ENCODE measurements around the gene SSR2.

The SSR2 gene

DNA sequence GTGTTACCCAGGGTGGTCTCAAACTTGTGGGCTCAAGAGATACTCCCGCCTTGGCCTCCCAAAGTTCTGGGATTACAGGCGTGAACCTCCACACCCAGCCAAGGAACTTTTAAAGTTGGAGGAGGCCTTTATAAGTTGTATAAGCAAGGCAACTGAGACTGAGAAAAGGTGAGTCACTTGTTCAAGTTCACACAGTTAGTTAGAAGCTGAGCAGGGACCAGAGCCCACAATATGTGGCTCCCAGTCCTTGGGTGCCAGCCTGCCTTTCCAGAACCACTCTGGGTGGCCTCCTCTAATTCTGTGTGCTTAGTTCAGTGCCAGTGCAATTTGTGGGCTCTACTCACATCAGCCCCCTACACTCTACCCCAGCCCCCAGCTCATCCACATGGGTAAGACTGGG, 43.9 kb upstream of the SSR2 start:
- Histone ChIP-seq H3K79me2 (ENCODE audit: insufficient read depth, low read length) (no peaks in the 10 kb centered on the region), H4K20me1 (ENCODE audit: insufficient read depth, low read length, poor library complexity, severe bottlenecking) (no peaks in the 10 kb centered on the region), H3K36me3 (ENCODE audit: insufficient read depth, low read length) (no peaks in the 10 kb centered on the region), H3K9ac (ENCODE audit: low read depth, low read length, poor library complexity, severe bottlenecking) (no peak overlapping the region), H3K4me3 (ENCODE audit: low read length, poor library complexity, severe bottlenecking) (no peak overlapping the region), H3K9me3 (ENCODE audit: insufficient read depth, low read depth, low read length) (no peaks in the 10 kb centered on the region), H3K9me2 (replicated peaks; ENCODE audit: low read depth, low read length) (no peaks in the 10 kb centered on the region), H3F3A (ENCODE audit: low read depth) (no peaks in the 10 kb centered on the region), H3K4me1 (ENCODE audit: insufficient read depth, low read length, poor library complexity, severe bottlenecking) (no peaks in the 10 kb centered on the region), H2AFZ (ENCODE audit: low read length) (no peak overlapping the region), H3K4me2 (ENCODE audit: low read depth, low read length, poor library complexity, severe bottlenecking) (no peak overlapping the region), H3K27me3 (ENCODE audit: insufficient read depth, low read length, poor library complexity, severe bottlenecking) (no peaks in the 10 kb centered on the region)
- TF ChIP-seq EZH2phosphoT487 (IDR thresholded peaks at IDR 0.05; ENCODE audit: borderline replicate concordance) (no peak), CTCF (conservative IDR thresholded peaks at IDR 0.05; ENCODE audit: low read length) (no peak)

DNA sequence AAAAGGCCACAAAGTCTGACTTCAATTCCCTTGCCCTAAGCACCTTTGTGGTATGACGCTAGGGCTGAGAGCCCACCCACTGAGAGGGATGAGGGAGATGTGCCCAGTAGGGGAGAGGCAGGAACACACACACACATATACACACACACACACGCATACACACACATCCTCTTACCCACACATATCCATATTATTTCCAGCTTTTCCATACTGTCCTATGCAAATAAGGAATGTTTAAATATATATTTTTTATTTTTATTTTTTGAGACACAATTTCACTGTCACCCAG, 43.2 kb upstream of the SSR2 start:
- Histone ChIP-seq H3K36me3 (ENCODE audit: insufficient read depth, low read length) (no peaks in the 10 kb centered on the region), H3F3A (ENCODE audit: low read depth) (no peaks in the 10 kb centered on the region), H3K79me2 (ENCODE audit: insufficient read depth, low read length) (no peaks in the 10 kb centered on the region), H3K9me3 (ENCODE audit: insufficient read depth, low read depth, low read length) (no peaks in the 10 kb centered on the region), H3K9me2 (replicated peaks; ENCODE audit: low read depth, low read length) (no peaks in the 10 kb centered on the region), H3K4me1 (ENCODE audit: insufficient read depth, low read length, poor library complexity, severe bottlenecking) (no peaks in the 10 kb centered on the region), H3K27me3 (ENCODE audit: insufficient read depth, low read length, poor library complexity, severe bottlenecking) (no peaks in the 10 kb centered on the region), H3K4me3 (ENCODE audit: low read length, poor library complexity, severe bottlenecking) (no peak overlapping the region), H2AFZ (ENCODE audit: low read length) (no peak overlapping the region), H4K20me1 (ENCODE audit: insufficient read depth, low read length, poor library complexity, severe bottlenecking) (no peaks in the 10 kb centered on the region), H3K9ac (ENCODE audit: low read depth, low read length, poor library complexity, severe bottlenecking) (no peak overlapping the region), H3K4me2 (ENCODE audit: low read depth, low read length, poor library complexity, severe bottlenecking) (no peak overlapping the region)
- TF ChIP-seq EZH2phosphoT487 (IDR thresholded peaks at IDR 0.05; ENCODE audit: borderline replicate concordance) = no peak
- TF ChIP-seq CTCF (conservative IDR thresholded peaks at IDR 0.05; ENCODE audit: low read length) = no peak

GRCh38 chr1:156062189-156062588, 41.4 kb upstream of the SSR2 start:
- H3K36me3 ChIP-seq (ENCODE audit: insufficient read depth, low read length) = no peaks in the 10 kb centered on the region
- no peak for TF ChIP-seq CTCF (conservative IDR thresholded peaks at IDR 0.05; ENCODE audit: low read length)
- no peak for TF ChIP-seq EZH2phosphoT487 (IDR thresholded peaks at IDR 0.05; ENCODE audit: borderline replicate concordance)
- no peaks in the 10 kb centered on the region for H3K9me3 ChIP-seq (ENCODE audit: insufficient read depth, low read depth, low read length)
- no peak overlapping the region for H3K9ac ChIP-seq (ENCODE audit: low read depth, low read length, poor library complexity, severe bottlenecking)
- H3F3A ChIP-seq (ENCODE audit: low read depth) = no peaks in the 10 kb centered on the region
- H3K4me3 ChIP-seq (ENCODE audit: low read length, poor library complexity, severe bottlenecking) = no peak overlapping the region
- no peak overlapping the region for H2AFZ ChIP-seq (ENCODE audit: low read length)
- H3K4me2 ChIP-seq (ENCODE audit: low read depth, low read length, poor library complexity, severe bottlenecking) = no peak overlapping the region
- no peaks in the 10 kb centered on the region for H3K4me1 ChIP-seq (ENCODE audit: insufficient read depth, low read length, poor library complexity, severe bottlenecking)
- H3K9me2 ChIP-seq (replicated peaks; ENCODE audit: low read depth, low read length) = no peaks in the 10 kb centered on the region
- no peaks in the 10 kb centered on the region for H4K20me1 ChIP-seq (ENCODE audit: insufficient read depth, low read length, poor library complexity, severe bottlenecking)
- no peaks in the 10 kb centered on the region for H3K27me3 ChIP-seq (ENCODE audit: insufficient read depth, low read length, poor library complexity, severe bottlenecking)
- H3K79me2 ChIP-seq (ENCODE audit: insufficient read depth, low read length) = no peaks in the 10 kb centered on the region
